Endothelial cell of umbilical vein (primary cell): ENCODE data around the gene VEGFA.

Experiments used
- EZH2 ChIP-seq: IDR thresholded peaks from 2 replicates; pipeline ENCODE4 v1.6.1; 2012; ENCODE audit warnings: borderline replicate concordance, low read depth, mild to moderate bottlenecking, moderate library complexity, low read length, inconsistent platforms; ENCODE audit not compliant: severe bottlenecking
- FOS ChIP-seq: IDR thresholded peaks from 2 replicates; pipeline ENCODE4 v1.6.1; 2011; ENCODE audit warnings: mild to moderate bottlenecking, low read length, moderate library complexity, borderline replicate concordance; ENCODE audit not compliant: insufficient read depth
- GATA2 ChIP-seq: IDR thresholded peaks from 2 replicates; pipeline ENCODE4 v1.7.0; 2011; ENCODE audit warnings: low read depth, mild to moderate bottlenecking, moderate library complexity, mixed read lengths, low read length; ENCODE audit not compliant: insufficient read length, insufficient read depth
- JUN ChIP-seq: IDR thresholded peaks from 2 replicates; pipeline ENCODE4 v1.6.1; 2011; ENCODE audit warnings: borderline replicate concordance, low read depth; ENCODE audit not compliant: insufficient read length, insufficient read depth
- MYC ChIP-seq: IDR thresholded peaks from one replicate; pipeline ENCODE4 v1.6.1; 2011; ENCODE audit warnings: mild to moderate bottlenecking, low read depth, low read length
- POLR2A ChIP-seq: IDR thresholded peaks from 2 replicates; pipeline ENCODE4 v1.6.1; 2012; ENCODE audit warnings: low read depth, mild to moderate bottlenecking, control low read depth, low read length
- POLR2AphosphoS5 ChIP-seq: IDR thresholded peaks from 2 replicates; pipeline ENCODE4 v1.6.1; 2012; ENCODE audit warnings: low read depth, mild to moderate bottlenecking, control low read depth, low read length, moderate library complexity; ENCODE audit not compliant: insufficient read depth
- TF ChIP-seq, protein P1 (sequence below), 2 donors: IDR thresholded peaks; 1 replicate in 1 of 2; 2 replicates in 1 of 2; pipeline ENCODE4 v1.5.1; 2011; ENCODE audit warnings: low read length in 2 of 2, mild to moderate bottlenecking in 2 of 2, moderate library complexity in 2 of 2, control low read depth in 1 of 2, inconsistent platforms in 1 of 2, low read depth in 1 of 2; ENCODE audit not compliant: insufficient read depth in 1 of 2; ENCODE audit errors: extremely low read depth in 1 of 2
- TF ChIP-seq, protein P2 (sequence below): IDR thresholded peaks from 2 replicates; pipeline ENCODE4 v1.6.1; 2011; ENCODE audit not compliant: insufficient read depth, insufficient read length

DNA sequence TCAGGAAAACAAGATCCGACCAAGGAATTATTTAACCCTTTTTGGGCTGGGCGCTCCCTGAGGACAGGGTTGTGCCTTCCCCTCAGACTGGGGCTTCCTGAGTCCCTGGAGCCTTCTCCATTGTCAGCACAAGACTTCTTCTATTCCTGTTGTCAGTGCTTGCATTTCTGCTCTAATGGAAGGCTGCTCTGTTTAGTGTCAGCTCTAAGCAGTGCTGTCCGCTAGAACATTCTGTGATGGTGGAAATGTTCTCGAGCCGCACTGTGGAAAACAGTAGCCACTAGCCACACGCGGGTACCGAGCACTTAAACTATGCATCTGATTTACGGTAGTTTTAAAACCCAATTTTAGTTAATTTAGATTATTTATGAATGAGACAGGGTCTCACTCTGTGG is 64.0 kb downstream of the VEGFA start:
- TF ChIP-seq, protein P1, sequence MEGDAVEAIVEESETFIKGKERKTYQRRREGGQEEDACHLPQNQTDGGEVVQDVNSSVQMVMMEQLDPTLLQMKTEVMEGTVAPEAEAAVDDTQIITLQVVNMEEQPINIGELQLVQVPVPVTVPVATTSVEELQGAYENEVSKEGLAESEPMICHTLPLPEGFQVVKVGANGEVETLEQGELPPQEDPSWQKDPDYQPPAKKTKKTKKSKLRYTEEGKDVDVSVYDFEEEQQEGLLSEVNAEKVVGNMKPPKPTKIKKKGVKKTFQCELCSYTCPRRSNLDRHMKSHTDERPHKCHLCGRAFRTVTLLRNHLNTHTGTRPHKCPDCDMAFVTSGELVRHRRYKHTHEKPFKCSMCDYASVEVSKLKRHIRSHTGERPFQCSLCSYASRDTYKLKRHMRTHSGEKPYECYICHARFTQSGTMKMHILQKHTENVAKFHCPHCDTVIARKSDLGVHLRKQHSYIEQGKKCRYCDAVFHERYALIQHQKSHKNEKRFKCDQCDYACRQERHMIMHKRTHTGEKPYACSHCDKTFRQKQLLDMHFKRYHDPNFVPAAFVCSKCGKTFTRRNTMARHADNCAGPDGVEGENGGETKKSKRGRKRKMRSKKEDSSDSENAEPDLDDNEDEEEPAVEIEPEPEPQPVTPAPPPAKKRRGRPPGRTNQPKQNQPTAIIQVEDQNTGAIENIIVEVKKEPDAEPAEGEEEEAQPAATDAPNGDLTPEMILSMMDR (IDR thresholded peaks at IDR 0.05; ENCODE audit: extremely low read depth in 1 of 2, insufficient read depth in 1 of 2, low read depth in 1 of 2, low read length in 2 of 2): no peak
- TF ChIP-seq EZH2 (no peak), POLR2A (no peak), POLR2AphosphoS5 (no peak), JUN (no peak), FOS (no peak), MYC (no peak), GATA2 (no peak)
- TF ChIP-seq, protein P2, sequence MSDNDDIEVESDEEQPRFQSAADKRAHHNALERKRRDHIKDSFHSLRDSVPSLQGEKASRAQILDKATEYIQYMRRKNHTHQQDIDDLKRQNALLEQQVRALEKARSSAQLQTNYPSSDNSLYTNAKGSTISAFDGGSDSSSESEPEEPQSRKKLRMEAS: no peak
